Suppressor macrophage (primary cell): ENCODE results near the gene SIPA1.

Experiments used
- DNase-seq, 4 experiments: peaks; one replicate each; pipeline ENCODE4 v3.0.0-alpha.2; 2020 to 2022
- total RNA-seq, 17 experiments: gene quantifications; one replicate each; lab custom pipeline; 2026; ENCODE audit warnings: mixed read lengths in 6 of 17, inconsistent platforms in 3 of 17; lab: John Stamatoyannopoulos, UW

The SIPA1 gene, protein sequence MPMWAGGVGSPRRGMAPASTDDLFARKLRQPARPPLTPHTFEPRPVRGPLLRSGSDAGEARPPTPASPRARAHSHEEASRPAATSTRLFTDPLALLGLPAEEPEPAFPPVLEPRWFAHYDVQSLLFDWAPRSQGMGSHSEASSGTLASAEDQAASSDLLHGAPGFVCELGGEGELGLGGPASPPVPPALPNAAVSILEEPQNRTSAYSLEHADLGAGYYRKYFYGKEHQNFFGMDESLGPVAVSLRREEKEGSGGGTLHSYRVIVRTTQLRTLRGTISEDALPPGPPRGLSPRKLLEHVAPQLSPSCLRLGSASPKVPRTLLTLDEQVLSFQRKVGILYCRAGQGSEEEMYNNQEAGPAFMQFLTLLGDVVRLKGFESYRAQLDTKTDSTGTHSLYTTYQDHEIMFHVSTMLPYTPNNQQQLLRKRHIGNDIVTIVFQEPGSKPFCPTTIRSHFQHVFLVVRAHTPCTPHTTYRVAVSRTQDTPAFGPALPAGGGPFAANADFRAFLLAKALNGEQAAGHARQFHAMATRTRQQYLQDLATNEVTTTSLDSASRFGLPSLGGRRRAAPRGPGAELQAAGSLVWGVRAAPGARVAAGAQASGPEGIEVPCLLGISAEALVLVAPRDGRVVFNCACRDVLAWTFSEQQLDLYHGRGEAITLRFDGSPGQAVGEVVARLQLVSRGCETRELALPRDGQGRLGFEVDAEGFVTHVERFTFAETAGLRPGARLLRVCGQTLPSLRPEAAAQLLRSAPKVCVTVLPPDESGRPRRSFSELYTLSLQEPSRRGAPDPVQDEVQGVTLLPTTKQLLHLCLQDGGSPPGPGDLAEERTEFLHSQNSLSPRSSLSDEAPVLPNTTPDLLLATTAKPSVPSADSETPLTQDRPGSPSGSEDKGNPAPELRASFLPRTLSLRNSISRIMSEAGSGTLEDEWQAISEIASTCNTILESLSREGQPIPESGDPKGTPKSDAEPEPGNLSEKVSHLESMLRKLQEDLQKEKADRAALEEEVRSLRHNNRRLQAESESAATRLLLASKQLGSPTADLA
- total RNA-seq: 39.4 to 123 (median 59.8) reads per million in 17 experiments

DNA sequence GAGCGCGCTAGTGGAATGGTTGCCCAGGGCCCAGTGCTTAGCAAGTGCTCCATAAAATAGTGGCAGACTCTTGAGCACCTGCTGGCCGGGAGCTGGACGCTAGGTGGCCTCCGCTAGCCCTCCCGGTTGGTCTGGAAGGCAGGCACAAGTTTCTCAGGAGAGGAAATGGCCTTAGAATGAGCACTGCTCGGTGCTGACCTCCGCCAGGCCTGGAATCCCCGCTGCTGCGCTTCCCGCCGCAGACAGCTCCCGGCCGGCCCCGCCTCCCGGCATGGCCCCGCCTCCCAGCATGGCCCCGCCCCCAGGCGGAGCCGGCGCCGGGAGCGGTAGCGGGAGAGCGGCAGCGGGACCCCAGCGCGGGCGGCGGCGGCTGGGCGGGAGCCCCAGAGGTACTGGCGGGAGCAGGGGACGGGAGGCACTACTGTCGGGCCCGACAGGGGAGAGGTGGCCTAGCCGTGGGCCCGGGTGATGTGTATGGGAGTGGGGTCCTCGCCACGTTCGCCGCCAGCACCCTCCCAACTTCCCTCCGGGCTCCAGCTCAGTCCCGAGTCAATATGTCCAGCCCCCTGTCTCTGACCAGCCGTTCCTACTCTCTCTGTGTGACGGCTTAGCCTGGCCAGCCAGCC, at the start of gene SIPA1:
TSS of gene SIPA1 (plus strand) at position 308 of the 626 bp plus-strand sequence. CDS start 2,821 bp downstream, outside the sequence.
- DNase-seq: peak; percentile 86 to 94 (median 90)

DNA sequence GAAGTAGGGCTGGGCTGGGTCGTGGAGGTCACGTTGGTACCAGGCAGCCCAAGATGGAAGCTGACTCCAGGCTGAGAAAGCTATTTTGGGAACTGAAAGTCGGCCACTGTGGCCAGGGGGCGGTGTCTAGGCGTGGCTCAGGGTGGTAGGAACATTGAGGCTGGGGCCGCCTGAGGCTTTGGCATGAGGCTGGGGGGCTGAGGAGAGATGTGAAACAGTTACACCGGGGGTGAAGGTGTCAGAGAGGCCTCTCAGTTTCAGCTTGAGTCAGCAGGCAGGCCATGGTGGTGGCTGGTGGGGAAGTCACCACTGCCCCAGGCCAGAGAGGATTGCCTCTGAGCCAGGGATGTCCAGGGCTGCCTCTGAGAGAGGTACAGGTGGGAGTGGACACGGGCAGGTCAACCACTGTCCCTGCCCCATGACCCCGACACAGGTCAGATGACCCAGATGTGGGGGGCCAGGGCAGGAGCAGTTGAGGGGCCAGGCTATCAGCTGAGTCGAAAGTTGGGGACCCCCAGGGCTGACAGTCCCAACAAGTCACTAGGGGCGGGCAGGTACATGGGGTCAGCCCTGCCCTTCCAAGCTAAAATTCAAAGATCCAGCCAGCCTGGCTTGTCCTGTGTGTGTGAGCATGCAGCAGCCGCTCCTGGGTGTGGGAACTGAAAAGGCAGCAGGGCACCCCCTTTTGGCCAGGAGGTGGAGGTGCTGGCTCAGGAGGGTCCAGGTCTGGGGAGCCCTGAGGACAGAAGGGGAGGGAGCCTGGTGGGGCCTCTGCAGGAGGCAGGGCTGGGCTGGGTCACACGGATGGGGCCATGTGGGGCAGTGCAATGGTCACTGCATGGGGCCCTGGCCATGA, 49.5 kb upstream of the SIPA1 start:
- DNase-seq: peak; percentile 67 to 87 (median 82)

DNA sequence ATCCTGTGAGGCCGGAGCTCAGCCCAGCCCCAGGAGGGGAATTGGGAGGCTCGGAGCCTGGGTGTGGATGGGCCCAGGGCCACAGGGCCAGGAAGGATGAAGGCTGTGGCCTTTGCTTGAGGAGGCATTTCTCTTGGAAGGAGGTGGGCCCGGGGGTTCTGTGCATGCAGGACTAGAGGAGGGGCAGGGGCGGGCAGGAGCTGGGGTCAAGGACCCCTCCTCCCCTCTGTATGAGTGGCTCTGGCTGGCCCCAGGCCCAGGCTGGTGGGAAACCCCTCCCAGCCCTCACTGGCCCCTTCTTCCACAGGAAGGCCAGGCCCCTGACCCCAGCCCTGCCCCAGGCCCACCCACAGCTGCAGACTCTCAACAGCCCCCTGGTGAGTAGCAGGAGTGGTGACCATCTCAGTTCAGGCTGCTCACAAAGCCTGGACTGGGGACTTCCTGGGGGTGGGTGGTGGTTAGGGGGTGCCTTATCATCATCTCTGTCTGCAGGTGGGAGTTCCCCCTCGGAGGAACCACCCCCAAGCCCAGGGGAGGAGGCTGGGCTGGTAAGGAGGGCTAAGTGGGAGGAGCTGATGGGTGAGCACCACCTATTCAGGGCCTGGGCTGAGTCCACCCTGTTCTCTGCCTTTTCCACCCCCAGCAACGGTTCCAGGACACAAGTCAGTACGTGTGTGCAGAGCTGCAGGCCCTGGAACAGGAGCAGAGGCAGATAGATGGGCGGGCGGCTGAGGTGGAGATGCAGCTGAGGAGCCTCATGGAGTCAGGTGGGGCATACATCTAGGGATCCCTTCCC, 48.3 kb upstream of the SIPA1 start:
- DNase-seq: no peak

DNA sequence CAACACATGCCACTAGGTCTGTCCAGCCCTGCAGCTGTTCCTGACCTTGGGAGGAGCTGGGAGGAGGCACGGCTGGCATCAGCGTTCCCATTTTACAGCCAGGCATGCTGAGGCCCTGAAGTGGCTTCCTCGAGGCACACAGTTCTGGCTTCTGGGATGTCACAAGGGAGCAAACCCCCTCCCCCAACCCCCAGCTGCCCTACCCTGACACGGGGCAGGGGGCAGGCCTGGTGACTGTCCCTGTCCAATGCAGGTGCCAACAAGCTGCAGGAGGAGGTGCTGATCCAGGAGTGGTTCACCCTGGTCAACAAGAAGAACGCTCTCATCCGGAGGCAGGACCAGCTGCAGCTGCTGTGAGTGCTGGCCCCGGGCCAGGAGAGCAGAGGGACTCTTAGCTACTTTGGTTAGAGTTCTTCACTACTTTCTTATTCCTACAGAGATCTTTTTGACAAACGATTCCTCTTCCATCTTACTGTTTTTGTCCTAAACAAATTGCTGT, 47.6 kb upstream of the SIPA1 start:
- no peak for DNase-seq

DNA sequence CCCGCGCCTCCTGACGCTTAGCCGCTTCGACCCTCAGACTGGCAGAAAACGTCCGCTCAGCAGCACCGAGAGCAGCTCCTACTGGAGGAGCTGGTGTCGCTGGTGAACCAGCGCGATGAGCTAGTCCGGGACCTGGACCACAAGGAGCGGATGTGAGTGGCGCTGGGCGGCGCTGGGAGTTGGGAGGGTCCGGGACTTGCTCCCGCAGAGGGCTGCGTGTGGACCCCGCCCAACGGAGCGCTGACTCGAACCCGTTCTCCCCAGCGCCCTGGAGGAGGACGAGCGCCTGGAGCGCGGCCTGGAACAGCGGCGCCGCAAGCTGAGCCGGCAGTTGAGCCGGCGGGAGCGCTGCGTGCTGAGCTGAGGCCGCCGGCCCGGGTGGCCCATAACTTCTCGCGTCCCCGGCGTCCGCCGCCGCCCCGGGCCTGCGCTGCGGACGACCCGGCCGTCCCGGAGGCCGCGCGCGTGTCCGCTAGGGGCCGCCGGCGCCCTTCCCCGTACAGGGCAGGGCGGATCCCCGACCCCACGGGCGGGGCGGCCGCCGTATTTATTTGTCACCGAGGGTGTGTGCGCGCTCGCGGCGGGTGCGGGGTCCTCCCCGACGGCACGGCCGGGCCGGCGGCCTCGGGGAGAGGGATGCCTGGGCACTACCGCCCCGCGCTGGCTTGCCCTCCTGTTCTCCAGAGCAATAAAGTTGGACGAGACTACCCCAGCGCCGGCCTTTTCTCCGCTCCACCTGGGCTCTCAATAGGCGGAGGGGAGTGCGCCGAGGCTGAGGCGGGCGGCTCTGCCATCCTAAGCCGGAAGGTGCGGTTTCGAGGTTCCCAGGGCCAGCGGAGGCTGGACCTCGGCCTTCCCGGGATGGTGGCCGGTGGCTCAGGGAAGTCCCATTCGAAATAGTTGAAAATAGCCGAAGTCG, 45.7 kb upstream of the SIPA1 start:
- no peak for DNase-seq

DNA sequence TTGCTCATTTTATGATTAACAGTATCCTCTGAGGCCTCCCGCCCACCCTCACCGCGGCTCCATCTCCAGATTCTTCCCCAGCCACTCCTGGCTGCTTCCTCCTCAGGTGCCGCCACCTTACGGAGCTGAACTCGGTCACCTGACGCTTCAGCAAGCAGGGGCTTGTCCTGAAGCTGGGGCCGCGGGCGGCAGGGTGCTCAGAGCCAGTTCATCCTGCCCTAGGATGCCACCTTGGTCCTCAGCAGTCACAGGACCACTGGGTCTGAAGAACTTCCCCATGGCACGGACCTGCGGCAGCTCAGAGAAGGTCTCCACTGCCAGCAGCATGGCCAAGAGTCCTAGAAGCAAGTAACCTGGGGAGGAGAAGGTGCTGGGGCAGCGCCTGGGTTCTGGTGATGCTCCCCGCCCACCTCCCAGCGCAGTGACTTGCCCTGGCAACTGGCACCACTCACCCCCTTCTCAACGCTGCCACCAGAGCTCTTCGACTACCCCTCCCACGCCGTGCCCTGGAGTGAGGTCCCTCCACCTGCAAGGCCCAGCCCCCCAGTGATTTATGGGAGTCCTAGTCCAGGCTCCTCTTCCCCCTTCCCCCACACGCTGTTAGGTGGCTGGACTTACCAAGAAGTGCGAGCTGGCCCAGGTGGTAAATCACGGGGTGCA, 44.9 kb upstream of the SIPA1 start:
- DNase-seq: no peak

DNA sequence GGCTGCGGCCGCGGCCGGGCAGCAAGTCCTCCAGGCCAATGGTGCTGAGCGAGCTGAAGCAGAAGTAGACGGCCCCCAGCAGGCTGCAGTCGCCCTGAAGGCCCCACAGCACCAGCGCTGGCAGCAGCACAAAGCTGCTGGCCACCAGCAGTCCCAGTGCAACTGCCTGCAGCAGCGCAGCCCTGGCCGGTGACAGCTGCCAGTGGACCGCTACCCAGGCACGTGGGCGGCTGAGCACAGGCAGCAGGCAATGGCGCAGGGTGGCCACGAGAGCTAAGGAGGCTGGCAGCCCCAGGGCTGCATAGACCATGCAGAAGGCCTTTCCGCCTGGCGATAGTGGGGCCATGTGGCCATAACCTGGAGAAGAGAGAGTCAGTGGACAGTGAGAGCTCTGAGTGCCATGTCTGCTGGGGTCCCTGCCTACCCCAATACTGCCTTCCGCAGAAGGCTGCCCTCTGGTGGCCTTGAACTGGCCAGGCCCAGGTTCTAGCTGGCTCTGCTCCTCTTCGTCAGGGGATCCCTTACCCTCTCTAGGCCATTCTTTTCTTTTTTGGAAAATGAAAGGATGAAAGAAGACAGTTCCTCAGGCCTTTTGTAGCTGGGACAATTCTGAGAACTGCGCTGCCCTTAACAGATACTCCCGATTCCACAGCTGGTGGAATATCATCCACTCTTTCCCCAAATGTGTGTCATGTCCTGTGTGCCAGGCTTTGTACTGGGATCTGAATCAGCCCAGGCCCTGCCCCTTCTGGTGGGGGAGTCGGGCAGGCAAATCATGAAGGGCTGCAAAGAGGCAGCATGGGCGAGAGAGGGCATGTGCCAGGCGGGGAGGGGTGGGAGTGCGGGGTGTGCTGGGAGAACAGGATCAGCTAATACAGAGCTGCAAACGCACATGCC, 44.1 kb upstream of the SIPA1 start:
- peak; percentile 53 to 73 (median 69) for DNase-seq

DNA sequence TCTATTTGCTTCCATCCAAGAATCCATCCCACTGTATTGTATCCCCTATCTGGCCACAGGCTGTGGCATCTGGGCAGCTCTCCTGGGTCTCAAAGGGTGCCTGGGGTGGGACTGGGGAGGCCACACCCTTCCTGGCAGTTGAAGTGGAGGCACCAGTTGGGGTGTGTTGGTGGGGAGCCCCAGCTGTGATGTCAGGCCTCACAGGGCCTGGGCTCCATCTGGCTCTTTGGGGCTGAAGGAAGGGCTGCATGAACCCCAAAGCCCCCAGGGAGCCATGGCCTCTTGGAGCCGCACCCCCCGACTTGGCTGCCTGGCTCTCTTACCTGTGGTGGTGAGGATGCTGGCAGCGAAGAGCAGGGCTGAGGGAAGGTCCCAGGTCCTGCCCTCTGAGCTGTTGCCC, 42.8 kb upstream of the SIPA1 start:
- DNase-seq: no peak

DNA sequence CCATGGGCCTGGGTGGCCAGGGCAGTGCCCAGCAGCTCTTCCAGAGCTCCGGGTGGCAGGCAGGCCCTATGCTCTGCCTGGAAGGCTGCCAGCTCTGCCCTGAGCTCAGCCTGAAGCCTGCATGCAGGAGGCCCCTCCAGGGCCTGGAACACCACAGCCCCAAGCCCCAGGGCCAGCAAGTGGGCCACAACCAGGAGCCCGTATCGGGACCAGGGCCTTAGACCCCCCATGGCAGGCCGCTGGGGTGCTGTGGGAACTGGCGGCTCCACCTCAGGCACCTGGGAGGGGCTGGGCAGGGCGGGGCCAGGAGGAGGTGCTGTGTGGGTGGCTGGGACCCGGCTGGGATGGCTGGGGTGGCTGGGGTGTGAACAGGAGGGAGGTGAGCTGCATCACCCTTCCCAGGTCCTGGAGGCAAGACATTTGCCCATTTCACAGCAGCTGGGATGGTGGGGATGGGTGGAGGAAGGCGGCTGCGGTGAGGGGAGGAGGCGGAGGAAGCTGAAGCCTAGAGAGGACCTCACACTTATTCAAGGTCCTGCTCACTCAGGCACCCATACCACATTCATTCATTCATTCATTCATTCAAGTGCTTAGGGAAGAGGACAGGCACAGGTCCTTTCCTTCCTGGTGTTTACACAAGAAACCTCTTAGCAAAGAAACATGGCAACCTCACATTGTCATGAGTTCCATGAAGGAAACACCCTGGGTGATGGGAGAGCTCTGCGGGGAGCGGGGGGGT, 42.2 kb upstream of the SIPA1 start, which contains the start of gene KCNK7:
TSS of gene KCNK7 (minus strand) at position 258 of the 739 bp plus-strand sequence. CDS start at position 230, 28 bp downstream.
- peak in 2 of 4 experiments; percentile 21 to 41 for DNase-seq

DNA sequence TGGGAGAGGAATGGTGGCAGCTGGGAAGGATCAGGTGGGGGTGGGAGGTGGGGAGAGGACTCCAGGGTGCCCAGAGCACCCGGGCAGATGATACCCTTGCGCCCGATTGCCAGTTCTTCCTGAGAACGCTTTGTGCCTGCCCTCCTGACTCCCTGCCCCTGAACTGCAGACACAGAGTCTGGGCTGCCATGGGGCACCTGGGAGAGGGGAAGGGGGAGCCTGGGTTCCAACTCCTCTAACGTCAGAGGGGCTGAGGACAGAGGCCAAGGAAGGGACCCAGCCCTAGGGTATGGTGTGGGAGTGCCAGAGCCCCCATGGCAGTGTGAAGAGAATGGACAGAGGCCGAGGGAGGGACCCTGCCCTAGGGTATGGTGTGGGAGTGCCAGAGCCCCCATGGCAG, 41.4 kb upstream of the SIPA1 start:
- DNase-seq: no peak

DNA sequence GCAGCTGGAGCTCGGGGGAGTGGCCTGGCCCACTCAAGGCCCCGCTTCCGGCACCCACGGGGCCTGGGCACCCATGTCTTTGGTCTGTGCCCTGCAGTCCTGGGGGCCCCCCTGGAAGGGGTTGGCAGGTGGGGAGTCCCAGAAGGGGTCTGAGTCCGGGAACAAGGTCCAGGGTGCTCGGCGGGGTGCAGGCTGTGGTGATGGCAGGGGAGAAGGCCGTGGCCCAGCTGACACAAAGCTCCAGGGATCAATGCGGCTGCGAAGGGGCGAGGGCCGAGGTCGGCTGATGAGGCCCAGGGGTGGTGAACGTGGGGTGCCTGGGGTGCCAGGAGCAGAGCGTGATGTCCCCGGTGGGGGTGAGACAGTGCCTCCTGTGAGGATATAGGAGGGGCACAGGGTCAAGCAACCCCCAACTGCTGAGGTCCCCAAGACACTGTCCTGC, 39.6 kb upstream of the SIPA1 start:
- no peak for DNase-seq

DNA sequence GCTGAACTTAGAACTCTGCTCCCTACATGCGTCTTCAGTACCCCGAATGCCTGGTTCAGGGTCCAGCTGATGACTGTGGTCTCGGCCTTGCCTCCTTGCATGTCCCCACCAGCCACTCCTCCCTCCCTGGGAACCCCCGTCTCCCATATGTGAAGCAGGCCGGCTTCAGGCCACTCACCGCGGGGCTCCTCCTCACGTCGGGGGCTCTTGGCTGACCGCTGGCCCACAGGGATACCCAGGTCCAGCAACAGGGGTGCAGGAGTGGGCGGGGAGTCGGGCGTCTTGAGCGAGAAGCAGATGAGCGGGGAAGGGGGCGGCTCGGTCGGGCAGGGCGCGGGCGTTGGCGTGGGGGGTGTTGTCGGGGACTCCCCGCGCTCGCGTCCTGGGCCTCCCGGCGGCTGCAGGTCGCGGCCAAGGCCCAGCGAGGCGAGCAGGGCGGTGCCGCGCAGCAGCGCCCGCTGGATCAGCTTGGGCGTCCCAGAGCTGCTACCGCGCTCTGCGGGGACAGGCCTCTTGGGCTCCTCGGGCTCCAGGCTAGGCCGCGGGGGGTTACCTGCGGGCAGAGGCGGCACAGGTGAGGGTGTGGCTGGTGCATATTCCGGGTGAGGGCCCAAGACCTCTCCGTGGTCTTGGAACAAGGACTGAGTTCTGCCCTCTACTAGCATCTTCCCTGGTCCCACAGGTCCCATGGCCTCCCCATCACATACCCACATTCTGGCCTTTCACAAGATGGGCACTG, 38.5 kb upstream of the SIPA1 start:
- no peak for DNase-seq

DNA sequence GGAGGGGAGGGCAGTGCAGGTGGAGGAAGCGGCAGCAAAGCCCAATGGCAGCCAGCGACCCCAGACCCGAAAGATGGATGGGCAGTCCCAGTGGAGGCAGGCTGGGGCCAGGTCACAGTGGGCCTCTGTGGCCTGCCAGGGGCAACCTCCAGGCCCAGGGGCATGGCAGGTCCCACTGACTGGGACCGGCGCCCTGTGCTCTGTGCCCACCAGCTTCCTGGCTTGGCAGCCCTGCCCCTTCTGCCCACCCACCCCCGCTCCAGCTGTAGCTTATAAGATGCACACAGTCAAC, 38.0 kb upstream of the SIPA1 start:
- no peak for DNase-seq

DNA sequence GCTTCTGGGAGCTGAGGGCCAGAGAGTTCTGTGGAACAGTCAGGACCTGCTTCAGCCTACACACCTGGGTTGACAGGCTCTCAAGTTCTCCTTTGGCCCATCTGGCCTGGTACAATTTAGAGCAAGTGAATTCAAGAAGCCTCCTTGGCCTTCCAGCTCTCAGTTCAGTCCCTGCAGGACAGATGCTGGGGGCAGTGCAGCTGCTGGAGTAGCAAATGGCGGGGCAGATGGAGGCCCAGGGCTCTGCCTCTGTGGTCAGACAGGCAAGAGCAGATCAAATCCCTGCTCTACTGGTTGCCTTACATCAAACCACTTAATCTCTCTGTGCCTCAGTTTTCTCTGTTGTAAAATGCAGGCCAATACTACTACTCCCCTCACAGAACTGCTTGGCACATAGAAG, 33.6 kb upstream of the SIPA1 start:
- no peak for DNase-seq

DNA sequence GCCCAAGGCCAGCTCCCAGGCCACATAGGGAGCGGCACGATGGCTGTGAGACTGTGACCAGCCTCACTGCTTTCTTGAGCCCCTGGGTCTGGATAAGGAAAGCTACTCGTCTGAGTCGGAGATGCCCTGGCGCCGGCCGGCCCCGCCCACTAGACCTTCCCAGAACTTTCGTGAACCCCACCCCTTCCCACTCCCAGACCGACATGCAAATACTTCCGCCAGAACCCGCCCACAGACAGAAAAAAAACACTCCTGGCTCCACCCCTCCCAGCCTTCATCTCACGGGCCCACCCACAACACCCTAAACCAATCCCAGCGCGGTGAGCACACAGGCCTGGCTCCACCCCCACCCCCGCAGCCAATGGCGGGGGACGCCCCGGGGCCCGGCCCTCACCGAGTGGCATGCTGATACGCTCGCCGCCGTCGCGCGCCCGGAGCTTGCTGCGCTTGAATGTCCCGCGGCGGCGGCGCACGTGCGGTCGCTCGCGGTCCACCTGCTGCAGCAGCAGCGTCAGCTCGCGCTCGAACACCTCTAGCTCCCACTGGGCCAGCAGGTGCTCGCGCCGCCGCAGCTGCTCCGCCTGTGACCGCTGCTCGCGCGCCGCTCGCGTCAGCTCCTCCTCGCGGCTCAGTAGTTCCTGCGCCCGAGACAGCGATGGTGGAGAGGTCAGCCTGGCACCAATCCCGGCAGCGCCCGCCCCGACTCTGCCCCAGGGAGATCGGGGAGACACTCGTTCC, 30.9 kb upstream of the SIPA1 start:
- DNase-seq: no peak
